ENCODE measurements around the gene CA9.

Gene CA9

GRCh38 chr9:35649431-35650340, 24.0 kb upstream of the CA9 start:
- no peak overlapping the region for H3K56ac ChIP-seq (ENCODE audit: low read length)
- H3K27ac ChIP-seq (ENCODE audit: low read depth, low read length) = no peak overlapping the region
- H3K4ac ChIP-seq (ENCODE audit: low read depth, low read length) = no peak overlapping the region
- H3K79me2 ChIP-seq (ENCODE audit: control insufficient read depth, insufficient read depth, low read length) = no peaks in the 10 kb centered on the region
- H3K4me3 ChIP-seq (ENCODE audit: low read length) = no peak overlapping the region
- H3K36me3 ChIP-seq (ENCODE audit: control insufficient read depth, insufficient read depth, low read length) = no peaks in the 10 kb centered on the region
- H4K8ac ChIP-seq (ENCODE audit: low read depth, low read length) = no peak overlapping the region
- no peak overlapping the region for H3K4me2 ChIP-seq (ENCODE audit: low read length)
- H3K79me1 ChIP-seq (ENCODE audit: low read length) = no peaks in the 10 kb centered on the region
- no peak overlapping the region for H4K5ac ChIP-seq (ENCODE audit: low read length)
- H2BK5ac ChIP-seq (ENCODE audit: low read length) = no peak overlapping the region
- H2BK120ac ChIP-seq (ENCODE audit: low read depth, low read length) = no peak overlapping the region
- no peaks in the 10 kb centered on the region for H3K4me1 ChIP-seq (ENCODE audit: control insufficient read depth, low read depth, low read length)
- H3K23ac ChIP-seq (ENCODE audit: low read length) = no peak overlapping the region
- DNase-seq = no peak
- no peak overlapping the region for H2BK15ac ChIP-seq (replicated peaks; ENCODE audit: low read depth)
- H3K27me3 ChIP-seq (ENCODE audit: insufficient read depth, low read length, poor library complexity) = no peaks in the 10 kb centered on the region
- no CpG with 5 or more reads among the region's 26 CpGs for WGBS (ENCODE audit: extremely low coverage, insufficient coverage, low lambda C conversion rate)
- H3K18ac ChIP-seq (ENCODE audit: low read length) = no peak overlapping the region
- no peak overlapping the region for H3K9ac ChIP-seq (ENCODE audit: low read length)
- H2AK5ac ChIP-seq (ENCODE audit: low read length) = no peak overlapping the region

GRCh38 chr9:35650341-35651158, 23.2 kb upstream of the CA9 start, which contains the start of gene SIT1:
Gene SIT1, minus strand, starts transcription at chr9:35650931. Its CDS starts 78 bp downstream, at chr9:35650853.
- H2AK5ac ChIP-seq (ENCODE audit: low read length) = no peak within 1 kb of the TSS
- no peak within 1 kb of the TSS for H3K4me3 ChIP-seq (ENCODE audit: low read length)
- no peak within 1 kb of the TSS for H3K23ac ChIP-seq (ENCODE audit: low read length)
- H3K4ac ChIP-seq (ENCODE audit: low read depth, low read length) = no peak within 1 kb of the TSS
- no peak for DNase-seq
- no peaks in the 10 kb centered on the region for H3K79me1 ChIP-seq (ENCODE audit: low read length)
- H4K8ac ChIP-seq (ENCODE audit: low read depth, low read length) = no peak within 1 kb of the TSS
- H3K56ac ChIP-seq (ENCODE audit: low read length) = no peak within 1 kb of the TSS
- no peak within 1 kb of the TSS for H2BK120ac ChIP-seq (ENCODE audit: low read depth, low read length)
- H2BK5ac ChIP-seq (ENCODE audit: low read length) = no peak within 1 kb of the TSS
- no peak within 1 kb of the TSS for H2BK15ac ChIP-seq (replicated peaks; ENCODE audit: low read depth)
- WGBS (ENCODE audit: extremely low coverage, insufficient coverage, low lambda C conversion rate) = no CpG with 5 or more reads among the region's 22 CpGs
- H3K79me2 ChIP-seq (ENCODE audit: control insufficient read depth, insufficient read depth, low read length) = no peaks in the 10 kb centered on the region
- no peaks in the 10 kb centered on the region for H3K27me3 ChIP-seq (ENCODE audit: insufficient read depth, low read length, poor library complexity)
- no peak within 1 kb of the TSS for H3K18ac ChIP-seq (ENCODE audit: low read length)
- H3K27ac ChIP-seq (ENCODE audit: low read depth, low read length) = no peak within 1 kb of the TSS
- H3K36me3 ChIP-seq (ENCODE audit: control insufficient read depth, insufficient read depth, low read length) = no peaks in the 10 kb centered on the region
- H3K4me1 ChIP-seq (ENCODE audit: control insufficient read depth, low read depth, low read length) = no peaks in the 10 kb centered on the region
- H3K4me2 ChIP-seq (ENCODE audit: low read length) = no peak within 1 kb of the TSS
- no peak within 1 kb of the TSS for H3K9ac ChIP-seq (ENCODE audit: low read length)
- H4K5ac ChIP-seq (ENCODE audit: low read length) = no peak within 1 kb of the TSS

GRCh38 chr9:35651956-35652828, 21.5 kb upstream of the CA9 start:
- no peak overlapping the region for H3K27ac ChIP-seq (ENCODE audit: low read depth, low read length)
- H2BK15ac ChIP-seq (replicated peaks; ENCODE audit: low read depth) = no peak overlapping the region
- H4K8ac ChIP-seq (ENCODE audit: low read depth, low read length) = no peak overlapping the region
- no peak overlapping the region for H2BK120ac ChIP-seq (ENCODE audit: low read depth, low read length)
- no peak overlapping the region for H4K5ac ChIP-seq (ENCODE audit: low read length)
- no peaks in the 10 kb centered on the region for H3K36me3 ChIP-seq (ENCODE audit: control insufficient read depth, insufficient read depth, low read length)
- H3K4me3 ChIP-seq (ENCODE audit: low read length) = no peak overlapping the region
- no peaks in the 10 kb centered on the region for H3K79me1 ChIP-seq (ENCODE audit: low read length)
- no peak overlapping the region for H3K56ac ChIP-seq (ENCODE audit: low read length)
- DNase-seq = no peak
- no peak overlapping the region for H2BK5ac ChIP-seq (ENCODE audit: low read length)
- no peaks in the 10 kb centered on the region for H3K4me1 ChIP-seq (ENCODE audit: control insufficient read depth, low read depth, low read length)
- H3K4me2 ChIP-seq (ENCODE audit: low read length) = no peak overlapping the region
- H3K27me3 ChIP-seq (ENCODE audit: insufficient read depth, low read length, poor library complexity) = no peaks in the 10 kb centered on the region
- no peak overlapping the region for H3K23ac ChIP-seq (ENCODE audit: low read length)
- no CpG with 5 or more reads among the region's 7 CpGs for WGBS (ENCODE audit: extremely low coverage, insufficient coverage, low lambda C conversion rate)
- H3K4ac ChIP-seq (ENCODE audit: low read depth, low read length) = no peak overlapping the region
- no peak overlapping the region for H3K18ac ChIP-seq (ENCODE audit: low read length)
- H3K79me2 ChIP-seq (ENCODE audit: control insufficient read depth, insufficient read depth, low read length) = no peaks in the 10 kb centered on the region
- H3K9ac ChIP-seq (ENCODE audit: low read length) = no peak overlapping the region
- no peak overlapping the region for H2AK5ac ChIP-seq (ENCODE audit: low read length)

GRCh38 chr9:35652829-35653209, 20.9 kb upstream of the CA9 start:
- Histone ChIP-seq H3K4ac (ENCODE audit: low read depth, low read length) (no peak overlapping the region), H3K23ac (ENCODE audit: low read length) (no peak overlapping the region)
- WGBS (ENCODE audit: extremely low coverage, insufficient coverage, low lambda C conversion rate) = no CpG with 5 or more reads among the region's 8 CpGs

GRCh38 chr9:35653611-35654010, 20.1 kb upstream of the CA9 start:
- Histone ChIP-seq H3K56ac (ENCODE audit: low read length) (no peak overlapping the region), H3K27ac (ENCODE audit: low read depth, low read length) (no peak overlapping the region), H3K79me2 (ENCODE audit: control insufficient read depth, insufficient read depth, low read length) (no peaks in the 10 kb centered on the region), H3K9ac (ENCODE audit: low read length) (no peak overlapping the region), H3K27me3 (ENCODE audit: insufficient read depth, low read length, poor library complexity) (no peaks in the 10 kb centered on the region), H3K4me2 (ENCODE audit: low read length) (no peak overlapping the region), H3K23ac (ENCODE audit: low read length) (no peak overlapping the region), H4K8ac (ENCODE audit: low read depth, low read length) (no peak overlapping the region), H4K5ac (ENCODE audit: low read length) (no peak overlapping the region), H2BK15ac (replicated peaks; ENCODE audit: low read depth) (no peak overlapping the region), H3K4me3 (ENCODE audit: low read length) (no peak overlapping the region), H2BK120ac (ENCODE audit: low read depth, low read length) (no peak overlapping the region), H3K79me1 (ENCODE audit: low read length) (no peaks in the 10 kb centered on the region), H3K18ac (ENCODE audit: low read length) (no peak overlapping the region), H3K4ac (ENCODE audit: low read depth, low read length) (no peak overlapping the region), H2AK5ac (ENCODE audit: low read length) (no peak overlapping the region), H3K4me1 (ENCODE audit: control insufficient read depth, low read depth, low read length) (no peaks in the 10 kb centered on the region), H3K36me3 (ENCODE audit: control insufficient read depth, insufficient read depth, low read length) (no peaks in the 10 kb centered on the region), H2BK5ac (ENCODE audit: low read length) (no peak overlapping the region)
- DNase-seq = no peak
- WGBS (ENCODE audit: extremely low coverage, insufficient coverage, low lambda C conversion rate) = no CpG with 5 or more reads among the region's 2 CpGs

More at GRCh38 chr9:35652829-35653209, 20.9 kb upstream of the CA9 start:
- H2BK15ac ChIP-seq (replicated peaks; ENCODE audit: low read depth) = no peak overlapping the region
- no peaks in the 10 kb centered on the region for H3K79me2 ChIP-seq (ENCODE audit: control insufficient read depth, insufficient read depth, low read length)
- no peak overlapping the region for H2AK5ac ChIP-seq (ENCODE audit: low read length)
- H3K79me1 ChIP-seq (ENCODE audit: low read length) = no peaks in the 10 kb centered on the region
- DNase-seq = no peak
- H2BK5ac ChIP-seq (ENCODE audit: low read length) = no peak overlapping the region
- H3K27me3 ChIP-seq (ENCODE audit: insufficient read depth, low read length, poor library complexity) = no peaks in the 10 kb centered on the region
- H2BK120ac ChIP-seq (ENCODE audit: low read depth, low read length) = no peak overlapping the region
- no peak overlapping the region for H3K27ac ChIP-seq (ENCODE audit: low read depth, low read length)
- no peak overlapping the region for H3K4me2 ChIP-seq (ENCODE audit: low read length)
- H3K18ac ChIP-seq (ENCODE audit: low read length) = no peak overlapping the region
- H3K4me1 ChIP-seq (ENCODE audit: control insufficient read depth, low read depth, low read length) = no peaks in the 10 kb centered on the region
- H3K36me3 ChIP-seq (ENCODE audit: control insufficient read depth, insufficient read depth, low read length) = no peaks in the 10 kb centered on the region
- no peak overlapping the region for H4K5ac ChIP-seq (ENCODE audit: low read length)
- no peak overlapping the region for H3K4me3 ChIP-seq (ENCODE audit: low read length)
- H3K9ac ChIP-seq (ENCODE audit: low read length) = no peak overlapping the region
- no peak overlapping the region for H4K8ac ChIP-seq (ENCODE audit: low read depth, low read length)
- no peak overlapping the region for H3K56ac ChIP-seq (ENCODE audit: low read length)

Measured in mesendoderm (in vitro differentiated cells).